Psoas muscle (tissue), 8 donors: ENCODE measurements around the gene EFNA2. TPM values are rescaled to one million over a fixed set of nuclear protein-coding genes. Genes with fewer than 3 reads are reported as not detected.
"Not testable (repeated sequence)": the region's sequence is repeated elsewhere in the genome, so short reads cannot be mapped to it uniquely, and the experiment has no call there.

Experiments
- ATAC-seq, 4 donors: fragments of 200-7000 bp; cut with Tn5 transposase; one replicate each; pipeline ENCODE4 v1.9.1; 2020; ENCODE audit warnings: moderate library complexity in 3 of 4, mild to moderate bottlenecking in 2 of 4
- DNase-seq, 2 donors: peaks; one replicate each; pipeline ENCODE4 v3.0.0-alpha.2; 2020
- H3K27ac ChIP-seq: fragments of 200-600 bp; one replicate; pipeline ENCODE4 v1.8.0; 2022
- H3K27me3 ChIP-seq, 3 donors: fragments of 200-600 bp in 1 of 3; one replicate each; pipeline versions ENCODE4 v1.6.1 to v1.8.0; 2013 to 2022; ENCODE audit warnings: low read length in 2 of 3, mild to moderate bottlenecking in 2 of 3, moderate library complexity in 1 of 3; ENCODE audit not compliant: insufficient read depth in 3 of 3
- H3K36me3 ChIP-seq, 2 donors: fragments of 200-600 bp in 1 of 2; one replicate each; pipeline versions ENCODE4 v1.6.1 to v1.8.0; 2013 to 2022; ENCODE audit warnings: low read depth in 1 of 2, mild to moderate bottlenecking in 1 of 2, moderate library complexity in 1 of 2; ENCODE audit not compliant: insufficient read depth in 1 of 2
- H3K4me1 ChIP-seq: fragments of 200-600 bp; one replicate; pipeline ENCODE4 v1.8.0; 2022
- H3K4me3 ChIP-seq: fragments of 200-600 bp; one replicate; pipeline ENCODE4 v1.8.0; 2022; ENCODE audit warnings: mild to moderate bottlenecking
- H3K9me3 ChIP-seq: fragments of 200-600 bp; one replicate; pipeline ENCODE4 v1.8.0; 2022
- CTCF ChIP-seq: fragments of 200-600 bp; IDR thresholded peaks from one replicate; pipeline ENCODE4 v1.8.0; 2022; ENCODE audit warnings: antibody characterized with exemption
- WGBS, 3 donors: extraction: QIAGEN DNeasy Blood & Tissue Kit; methylation state at CpG; one replicate each; pipeline versions ENCODE4 v1.1.6 to v1.1.7; 2013; 5-methylcytosine and 5-hydroxymethylcytosine counted together
- intact Hi-C, 2 donors: fragments of 100-400 bp; cut with DNase I; formaldehyde crosslinking; loops; one replicate each; pipeline versions ENCODE4 v1.11.0 to v1.14.2; 2022
- polyA plus RNA-seq, 3 donors: library from polyadenylated mRNA; stranded (reverse); fragments of 200-250 nt; gene quantifications; one replicate each; pipeline ENCODE4 v1.2.3, GENCODE V29; 2013
- total RNA-seq, 4 donors: library from RNA; stranded (reverse); fragmentation: NEBNext Ultra II Directional in 2 of 4; extraction: Animal tissue kit (Norgen Biotek cat#: 25700) in 2 of 4; gene quantifications; one replicate each; pipeline versions ENCODE4 v1.2.1 to v1.2.4, GENCODE V29; 2021 to 2023
- donor health status: healthy with polysubstance abuse.
- donor health status: DM: no; HTN: no; CAD: no; lungs with moderate emphysema.
- donor health status: Bipolar disorder and iron deficiency.
- donor health status: healthy.
- donor health status: DM: yes; HTN: yes; CAD: no.
- donor health status: DM: no; HTN: no; CAD: no.
- donor health status: DM: no; HTN: no; CAD: no.
- donor health status: DM: yes; HTN: yes; CAD: no.

EFNA2 gene
- total and polyA plus RNA-seq, 7 donors, result not detected

DNA sequence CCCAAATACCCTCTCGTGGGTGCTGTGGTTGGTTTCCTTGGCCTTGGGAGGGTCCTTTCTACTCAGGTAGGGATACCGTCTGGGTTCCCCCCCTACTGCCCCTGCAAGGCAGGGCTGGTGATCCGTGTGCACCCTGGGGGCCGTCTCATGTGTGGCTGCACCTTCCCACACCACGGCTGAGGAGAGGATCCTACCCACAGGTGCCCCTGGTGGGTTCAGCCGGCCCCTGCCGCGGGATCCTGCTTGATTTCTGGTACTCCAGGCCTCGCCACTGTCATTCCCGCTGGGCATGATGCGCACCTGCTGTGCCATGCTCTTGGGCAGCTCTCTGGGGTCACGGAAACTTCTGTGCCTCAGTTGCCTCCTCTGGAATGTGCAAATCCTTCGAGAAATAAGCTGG is 30.8 kb downstream of the EFNA2 start:
- ATAC-seq, result no peak
- peaks cover 6% of the 10 kb centered on the region for H3K4me1 ChIP-seq
- peaks cover 0 to 69% (median 13%) of the 10 kb centered on the region in 3 donors for H3K27me3 ChIP-seq
- no peak for DNase-seq
- no peak for TF ChIP-seq CTCF
- H3K36me3 ChIP-seq, result no peaks in the 10 kb centered on the region
- WGBS, 3 donors, result 65 to 74% (median 71%) methylated on average over 12 to 13 of the region's 13 CpGs
- intact Hi-C loops, result loop anchor here in 1 of 2 donors (5.0 kb wide), 1 partner anchor 131 kb away; no protein-coding TSS in a partner anchor
- no peak overlapping the region for H3K4me3 ChIP-seq
- no peaks in the 10 kb centered on the region for H3K9me3 ChIP-seq
- no peak overlapping the region for H3K27ac ChIP-seq

- intact Hi-C loops, result loop anchor here in 1 of 2 donors (5.0 kb wide), 1 partner anchor 130 kb away; no protein-coding TSS in a partner anchor
Measured at GRCh38 chr19:1317274-1318003, 31.8 kb downstream of the EFNA2 start.

DNA sequence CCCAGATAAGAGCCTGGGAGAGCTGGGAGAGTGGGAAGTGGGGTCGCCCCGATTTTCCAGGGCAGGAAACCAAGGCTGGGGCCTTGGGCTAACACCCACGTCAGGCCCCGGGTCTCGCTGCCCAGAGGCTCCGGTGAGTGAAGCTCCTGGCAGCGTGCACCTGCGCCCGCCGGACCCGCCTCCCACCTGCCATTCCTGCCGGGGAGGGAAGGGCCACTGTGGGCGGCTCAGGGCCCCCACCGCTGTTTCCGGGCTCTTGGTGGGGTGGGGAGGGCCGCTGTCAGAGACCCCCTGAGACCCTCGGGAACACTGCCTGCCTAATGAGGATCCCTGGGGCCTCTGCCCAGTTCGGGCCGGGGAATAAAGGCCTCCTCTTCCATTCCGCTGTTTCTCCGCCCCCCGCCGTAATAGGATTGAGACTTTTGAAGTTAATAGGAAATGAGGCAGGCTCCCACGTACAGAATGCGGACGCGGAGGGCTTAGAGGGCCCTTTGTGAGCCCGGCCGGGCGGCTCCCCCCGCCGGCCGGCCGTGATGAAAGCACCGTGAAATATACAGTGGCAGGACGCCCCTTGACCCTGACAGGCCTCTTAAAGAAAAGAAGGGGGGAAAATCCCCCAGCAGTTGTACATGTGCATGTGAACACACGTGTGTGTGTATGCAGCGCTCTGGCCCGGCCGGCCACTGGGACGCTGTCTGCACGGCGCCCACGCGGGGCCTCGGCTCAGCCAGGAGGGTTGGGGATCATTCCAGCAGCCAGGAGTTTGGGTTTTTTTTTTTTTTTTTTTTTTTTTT is 33.2 kb downstream of the EFNA2 start:
- Histone ChIP-seq H3K9me3 (no peaks in the 10 kb centered on the region), H3K4me1 (peaks cover 6% of the 10 kb centered on the region), H3K4me3 (no peak overlapping the region), H3K27ac (no peak overlapping the region), H3K27me3 (peaks cover 0 to 77% (median 11%) of the 10 kb centered on the region in 3 donors), H3K36me3 (no peaks in the 10 kb centered on the region)
- no peak for TF ChIP-seq CTCF
- intact Hi-C loops, result loop anchor here in 1 of 2 donors (5.0 kb wide), 1 partner anchor 128 kb away; no protein-coding TSS in a partner anchor
- WGBS, 3 donors, result 38 to 39% (median 38%) methylated on average over 46 of the region's 46 CpGs
- ATAC-seq (no peak), DNase-seq (no peak)

More at GRCh38 chr19:1317274-1318003, 31.8 kb downstream of the EFNA2 start:
- Histone ChIP-seq H3K4me1 (peaks cover 6% of the 10 kb centered on the region), H3K36me3 (no peaks in the 10 kb centered on the region), H3K27me3 (peaks cover 0 to 77% (median 13%) of the 10 kb centered on the region in 3 donors), H3K27ac (no peak overlapping the region), H3K9me3 (no peaks in the 10 kb centered on the region), H3K4me3 (no peak overlapping the region)
- WGBS, 3 donors, result 69 to 73% (median 71%) methylated on average over 17 of the region's 17 CpGs
- no peak for ATAC-seq
- DNase-seq, result no peak
- no peak for TF ChIP-seq CTCF

GRCh38 chr19:1320282-1320650 is 34.6 kb downstream of the EFNA2 start:
- not testable (repeated sequence) for H3K9me3 ChIP-seq, ATAC-seq, H3K36me3 ChIP-seq, DNase-seq, H3K27ac ChIP-seq, H3K4me3 ChIP-seq
- H3K4me1 ChIP-seq, result peaks cover 13% of the 10 kb centered on the region
- intact Hi-C loops, result loop anchor here in 1 of 2 donors (5.0 kb wide), 1 partner anchor 52 kb away; no protein-coding TSS in a partner anchor
- 86 to 97% (median 91%) methylated on average over 3 of the region's 3 CpGs for WGBS, 3 donors
- H3K27me3 ChIP-seq, result peaks cover 0 to 81% (median 16%) of the 10 kb centered on the region in 3 donors

DNA sequence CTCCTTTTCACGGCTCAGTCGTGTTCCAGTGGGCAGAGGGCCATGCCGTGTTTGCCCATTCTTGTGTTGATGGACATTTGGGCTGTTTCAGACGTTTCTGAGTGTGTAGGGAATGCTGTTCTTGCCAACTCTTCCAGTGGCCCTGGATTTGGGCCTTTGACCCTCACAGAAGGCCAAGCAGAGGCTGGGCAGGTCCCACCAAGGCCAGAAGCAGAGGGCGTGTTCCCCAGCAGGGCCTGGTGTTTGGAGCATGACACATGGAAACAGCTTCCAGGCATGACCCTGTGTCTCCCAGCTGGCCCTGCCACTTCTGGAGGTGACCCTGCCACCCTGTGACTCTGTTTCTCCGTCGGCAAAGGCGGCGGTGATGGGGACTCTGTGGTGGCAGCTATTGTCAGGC is 35.9 kb downstream of the EFNA2 start:
- H3K4me1 ChIP-seq, result peaks cover 10% of the 10 kb centered on the region
- WGBS, 3 donors, result 77 to 88% (median 88%) methylated on average over 9 of the region's 9 CpGs
- TF ChIP-seq CTCF, result no peak
- intact Hi-C loops, result loop anchor here in 1 of 2 donors (5.0 kb wide), 1 partner anchor 51 kb away; no protein-coding TSS in a partner anchor
- ATAC-seq, result no peak
- no peaks in the 10 kb centered on the region for H3K36me3 ChIP-seq
- no peak overlapping the region for H3K4me3 ChIP-seq
- DNase-seq, result no peak
- no peak overlapping the region for H3K27ac ChIP-seq
- peaks cover 0 to 81% (median 18%) of the 10 kb centered on the region in 3 donors for H3K27me3 ChIP-seq
- no peaks in the 10 kb centered on the region for H3K9me3 ChIP-seq
